H9 (cell line): Measurements from ENCODE around the gene DHRSX. TPM values are rescaled to one million over a fixed set of nuclear protein-coding genes. Genes with fewer than 3 reads are reported as not detected.

ENCODE experiments used
- DNase-seq: peaks from one replicate; pipeline ENCODE4 v3.0.0-alpha.2; 2017
- H2AFZ ChIP-seq: one replicate; pipeline ENCODE4 v1.6.1; 2013; ENCODE audit warnings: mild to moderate bottlenecking, low read length, control low read depth, moderate library complexity
- H2AK5ac ChIP-seq: 2 replicates; pipeline ENCODE4 v1.6.1; 2013; ENCODE audit warnings: low read length, control low read depth, mixed read lengths; ENCODE audit not compliant: insufficient read length
- H2BK120ac ChIP-seq: one replicate; pipeline ENCODE4 v1.6.1; 2013; ENCODE audit warnings: low read depth, mild to moderate bottlenecking, low read length, control low read depth, inconsistent platforms; ENCODE audit not compliant: poor library complexity, severe bottlenecking
- H2BK12ac ChIP-seq: 2 replicates; pipeline ENCODE4 v1.6.1; 2013; ENCODE audit warnings: low read length, control low read depth, mixed read lengths, low read depth; ENCODE audit not compliant: insufficient read length
- H2BK15ac ChIP-seq: 2 replicates; pipeline ENCODE4 v1.6.1; 2013; ENCODE audit warnings: low read depth, low read length, control low read depth
- H2BK20ac ChIP-seq: one replicate; pipeline ENCODE4 v1.6.1; 2013; ENCODE audit warnings: low read depth, mild to moderate bottlenecking, low read length, control low read depth, inconsistent platforms; ENCODE audit not compliant: poor library complexity, severe bottlenecking
- H2BK5ac ChIP-seq: 2 replicates; pipeline ENCODE4 v1.6.1; 2013; ENCODE audit warnings: low read length, control low read depth, mixed read lengths; ENCODE audit not compliant: insufficient read length
- H3K14ac ChIP-seq: 2 replicates; pipeline ENCODE4 v1.6.1; 2013; ENCODE audit warnings: low read length, control low read depth; ENCODE audit not compliant: insufficient read depth
- H3K18ac ChIP-seq: 2 replicates; pipeline ENCODE4 v1.6.1; 2013; ENCODE audit warnings: low read depth, mild to moderate bottlenecking, mixed read lengths, low read length, control low read depth; ENCODE audit not compliant: insufficient read length
- H3K23ac ChIP-seq: 2 replicates; pipeline ENCODE4 v1.6.1; 2013; ENCODE audit warnings: low read length, control low read depth, mixed read lengths, low read depth; ENCODE audit not compliant: insufficient read length
- H3K23me2 ChIP-seq: 2 replicates; pipeline ENCODE4 v1.6.1; 2013; ENCODE audit warnings: low read depth, mild to moderate bottlenecking, mixed read lengths, low read length, control low read depth; ENCODE audit not compliant: insufficient read length, poor library complexity, severe bottlenecking
- H3K27ac ChIP-seq: 2 replicates; pipeline ENCODE4 v1.5.1; 2013; ENCODE audit warnings: low read length, control low read depth, mixed read lengths, low read depth; ENCODE audit not compliant: insufficient read length
- H3K27me3 ChIP-seq: 2 replicates; pipeline ENCODE4 v1.6.1; 2013; ENCODE audit warnings: low read length, control low read depth, inconsistent platforms; ENCODE audit not compliant: insufficient read depth
- H3K4ac ChIP-seq: 2 replicates; pipeline ENCODE4 v1.6.1; 2013; ENCODE audit warnings: low read depth, mild to moderate bottlenecking, control low read depth, inconsistent platforms, low read length, moderate library complexity
- H3K4me1 ChIP-seq: 2 replicates; pipeline ENCODE4 v1.6.1; 2013; ENCODE audit warnings: low read length, control low read depth, inconsistent platforms; ENCODE audit not compliant: insufficient read depth
- H3K4me2 ChIP-seq: 2 replicates; pipeline ENCODE4 v1.6.1; 2013; ENCODE audit warnings: low read length, control low read depth, mixed read lengths; ENCODE audit not compliant: insufficient read length, insufficient read depth
- H3K56ac ChIP-seq: 2 replicates; pipeline ENCODE4 v1.6.1; 2013; ENCODE audit warnings: low read depth, mild to moderate bottlenecking, mixed read lengths, low read length, control low read depth; ENCODE audit not compliant: insufficient read length
- H3K79me1 ChIP-seq: 2 replicates; pipeline ENCODE4 v1.6.1; 2013; ENCODE audit warnings: low read depth, mild to moderate bottlenecking, moderate library complexity, low read length, control low read depth, inconsistent platforms; ENCODE audit not compliant: insufficient read depth, poor library complexity, severe bottlenecking
- H3K79me2 ChIP-seq: 2 replicates; pipeline ENCODE4 v1.6.1; 2013; ENCODE audit warnings: low read length, control low read depth, inconsistent platforms; ENCODE audit not compliant: insufficient read depth
- H3K9ac ChIP-seq: 2 replicates; pipeline ENCODE4 v1.6.1; 2013; ENCODE audit warnings: low read length, control low read depth, mixed read lengths; ENCODE audit not compliant: insufficient read length; ENCODE audit errors: extremely low read depth
- H3K9me3 ChIP-seq: one replicate; pipeline ENCODE4 v1.6.1; 2013; ENCODE audit warnings: low read depth, low read length, inconsistent platforms; ENCODE audit not compliant: control insufficient read depth
- H3T11ph ChIP-seq: one replicate; pipeline ENCODE4 v1.6.1; 2013; ENCODE audit warnings: mild to moderate bottlenecking, low read length, control low read depth, inconsistent platforms
- H4K20me1 ChIP-seq: one replicate; pipeline ENCODE4 v1.6.1; 2013; ENCODE audit not compliant: control insufficient read depth, insufficient read length, insufficient read depth
- H4K5ac ChIP-seq: 2 replicates; pipeline ENCODE4 v1.6.1; 2013; ENCODE audit warnings: low read depth, mild to moderate bottlenecking, mixed read lengths, low read length, control low read depth; ENCODE audit not compliant: insufficient read length
- H4K8ac ChIP-seq: replicated peaks from 2 replicates; pipeline ENCODE4 v1.6.1; 2013; ENCODE audit warnings: low read length, control low read depth, mixed read lengths, low read depth; ENCODE audit not compliant: insufficient read length
- H4K91ac ChIP-seq: 2 replicates; pipeline ENCODE4 v1.6.1; 2013; ENCODE audit warnings: low read depth, mild to moderate bottlenecking, moderate library complexity, mixed read lengths, low read length, control low read depth; ENCODE audit not compliant: insufficient read length
- H3K27ac Mint-ChIP-seq, 3 experiments: 2 replicates in 2 of 3; 3 replicates in 1 of 3; pipeline ENCODE4 v1.8.0; 2020 to 2021; ENCODE audit warnings: mixed read lengths in 3 of 3, mild to moderate bottlenecking in 1 of 3, moderate library complexity in 1 of 3
- H3K27me3 Mint-ChIP-seq: 2 replicates; pipeline ENCODE4 v1.8.0; 2021; ENCODE audit warnings: low read depth, mild to moderate bottlenecking, moderate library complexity, mixed read lengths
- H3K36me3 Mint-ChIP-seq, 3 experiments: 2 replicates in 2 of 3; 3 replicates in 1 of 3; pipeline ENCODE4 v1.8.0; 2020 to 2021; ENCODE audit warnings: low read depth in 3 of 3, mixed read lengths in 3 of 3; ENCODE audit not compliant: insufficient read depth in 1 of 3
- H3K4me1 Mint-ChIP-seq, 2 experiments: 2 replicates each; pipeline ENCODE4 v1.8.0; 2020; ENCODE audit warnings: mixed read lengths in 2 of 2
- H3K4me3 Mint-ChIP-seq, 2 experiments: 2 replicates in 1 of 2; 3 replicates in 1 of 2; pipeline ENCODE4 v1.8.0; 2020 to 2021; ENCODE audit warnings: mild to moderate bottlenecking in 2 of 2, mixed read lengths in 2 of 2, moderate library complexity in 1 of 2
- H3K9me3 Mint-ChIP-seq, 2 experiments: 2 replicates in 1 of 2; 3 replicates in 1 of 2; pipeline ENCODE4 v1.8.0; 2020; ENCODE audit warnings: mild to moderate bottlenecking in 2 of 2, mixed read lengths in 2 of 2, moderate library complexity in 1 of 2
- CTCF ChIP-seq: fragments of 200-600 bp; sonication (generic); conservative IDR thresholded peaks from 3 replicates; pipeline ENCODE4 v1.8.0; 2021; ENCODE audit warnings: antibody characterized with exemption, mild to moderate bottlenecking
- WGBS: extraction: QIAGEN DNeasy Blood & Tissue Kit; methylation state at CpG from one replicate; pipeline ENCODE4 v1.1.7; 2013; ENCODE audit warnings: missing lambda C conversion rate, low lambda C conversion rate, mixed read lengths; ENCODE audit not compliant: insufficient read length; ENCODE audit errors: extremely low coverage; 5-methylcytosine and 5-hydroxymethylcytosine counted together
- total RNA-seq: library from RNA; stranded (reverse); gene quantifications from 2 replicates; pipeline ENCODE4 v1.2.1, GENCODE V29; 2021

DHRSX gene
- total RNA-seq, 1 experiment from 2014 or later, result 44.0 TPM

- Mint-ChIP-seq H3K27ac (no peak overlapping the region), H3K27me3 (no peaks in the 10 kb centered on the region), H3K9me3 (peaks cover 0 to 3% of the 10 kb centered on the region in 2 experiments; a peak in 1 of 5 replicates), H3K4me3 (no peak overlapping the region), H3K4me1 (peaks cover 8% of the 10 kb centered on the region in 2 experiments; a peak in 3 of 4 replicates), H3K36me3 (peaks cover 6 to 23% (median 17%) of the 10 kb centered on the region in 3 experiments)
- H4K91ac ChIP-seq, result no peak overlapping the region
- no peak overlapping the region for H2BK120ac ChIP-seq
- WGBS, result no CpG with 5 or more reads among the region's 2 CpGs
- H4K5ac ChIP-seq, result no peak overlapping the region
- H2BK5ac ChIP-seq, result no peak overlapping the region
- H3K23ac ChIP-seq, result no peak overlapping the region
- H3K9ac ChIP-seq, result no peak overlapping the region
- H3K79me1 ChIP-seq, result no peaks in the 10 kb centered on the region
- H2BK15ac ChIP-seq, result no peak overlapping the region
- peaks cover 10% of the 10 kb centered on the region for H3K9me3 ChIP-seq
- H3K14ac ChIP-seq, result no peak overlapping the region
- no peak overlapping the region for H3K4ac ChIP-seq
- H2AFZ ChIP-seq, result no peak overlapping the region
- no peak overlapping the region for H2BK20ac ChIP-seq
- H4K20me1 ChIP-seq, result no peaks in the 10 kb centered on the region
- H3K23me2 ChIP-seq, result no peaks in the 10 kb centered on the region
- no peak overlapping the region for H3T11ph ChIP-seq
- no peak overlapping the region for H3K56ac ChIP-seq
- no peak overlapping the region for H3K4me2 ChIP-seq
- H2BK12ac ChIP-seq, result no peak overlapping the region
- H3K27ac ChIP-seq, result no peak overlapping the region
- no peaks in the 10 kb centered on the region for H3K27me3 ChIP-seq
- no peak overlapping the region for H2AK5ac ChIP-seq
- no peaks in the 10 kb centered on the region for H3K4me1 ChIP-seq
- no peaks in the 10 kb centered on the region; the same call in 1 of the 2 replicates for H3K79me2 ChIP-seq
- no peak overlapping the region for H4K8ac ChIP-seq
- no peak for TF ChIP-seq CTCF
- DNase-seq, result no peak
- H3K18ac ChIP-seq, result no peak overlapping the region
Observed at GRCh38 chrX:2418000-2418399, 82.8 kb downstream of the DHRSX start.
